GM19468 (cell line): Measurements from ENCODE around the gene GRK1.
"Not testable (repeated sequence)": the region's sequence is repeated elsewhere in the genome, so short reads cannot be mapped to it uniquely, and the experiment has no call there.

Source experiments
- ATAC-seq: cut with Tn5 transposase; IDR thresholded peaks from one replicate; pipeline ENCODE4 v1.9.1; 2021; ENCODE audit warnings: mild to moderate bottlenecking, moderate library complexity, moderate number of reproducible peaks; ENCODE audit not compliant: unreplicated experiment; ENCODE audit errors: extremely low read depth

GRK1 gene

DNA sequence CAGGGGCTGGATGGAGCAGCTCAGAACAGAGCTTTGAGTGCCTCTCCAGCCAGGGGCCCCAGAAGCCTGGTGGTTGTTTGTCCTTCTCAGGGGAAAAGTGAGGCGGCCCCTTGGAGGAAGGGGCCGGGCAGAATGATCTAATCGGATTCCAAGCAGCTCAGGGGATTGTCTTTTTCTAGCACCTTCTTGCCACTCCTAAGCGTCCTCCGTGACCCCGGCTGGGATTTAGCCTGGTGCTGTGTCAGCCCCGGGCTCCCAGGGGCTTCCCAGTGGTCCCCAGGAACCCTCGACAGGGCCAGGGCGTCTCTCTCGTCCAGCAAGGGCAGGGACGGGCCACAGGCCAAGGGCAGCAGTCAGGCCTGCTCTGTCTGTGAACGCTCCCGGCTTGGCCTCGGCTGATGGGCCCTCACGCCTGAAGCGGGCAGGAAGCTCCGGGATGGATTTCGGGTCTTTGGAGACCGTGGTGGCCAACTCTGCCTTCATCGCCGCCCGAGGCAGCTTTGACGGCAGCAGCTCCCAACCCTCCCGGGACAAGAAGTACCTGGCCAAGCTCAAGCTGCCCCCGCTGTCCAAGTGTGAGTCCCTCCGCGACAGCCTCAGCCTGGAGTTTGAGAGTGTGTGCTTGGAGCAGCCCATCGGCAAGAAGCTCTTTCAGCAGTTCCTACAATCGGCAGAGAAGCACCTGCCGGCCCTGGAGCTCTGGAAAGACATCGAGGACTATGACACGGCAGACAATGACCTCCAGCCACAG, at the start of gene GRK1:
TSS of gene GRK1 (plus strand) at position 269 of the 751 bp plus-strand sequence. CDS start at position 437, 168 bp downstream.
- no peak for ATAC-seq

DNA sequence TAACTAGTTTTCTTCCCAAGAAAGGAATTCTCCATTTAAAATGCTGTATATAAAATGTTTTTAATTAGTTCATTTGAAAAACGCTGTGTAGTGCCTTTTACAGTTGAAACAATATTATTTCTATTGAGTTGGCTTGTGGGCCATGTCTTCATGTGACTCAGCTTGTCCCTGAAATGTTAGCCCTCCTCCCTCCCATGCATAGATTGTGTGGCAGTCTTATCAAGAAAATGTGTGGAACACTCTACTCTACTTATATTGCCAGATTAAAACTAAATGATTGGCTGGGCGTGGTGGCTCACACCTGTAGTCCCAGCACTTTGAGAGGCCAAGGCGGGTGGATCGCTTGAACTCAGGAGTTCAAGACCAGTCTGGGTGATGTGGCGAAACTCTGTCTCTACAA, 49.1 kb upstream of the GRK1 start:
- no peak for ATAC-seq

DNA sequence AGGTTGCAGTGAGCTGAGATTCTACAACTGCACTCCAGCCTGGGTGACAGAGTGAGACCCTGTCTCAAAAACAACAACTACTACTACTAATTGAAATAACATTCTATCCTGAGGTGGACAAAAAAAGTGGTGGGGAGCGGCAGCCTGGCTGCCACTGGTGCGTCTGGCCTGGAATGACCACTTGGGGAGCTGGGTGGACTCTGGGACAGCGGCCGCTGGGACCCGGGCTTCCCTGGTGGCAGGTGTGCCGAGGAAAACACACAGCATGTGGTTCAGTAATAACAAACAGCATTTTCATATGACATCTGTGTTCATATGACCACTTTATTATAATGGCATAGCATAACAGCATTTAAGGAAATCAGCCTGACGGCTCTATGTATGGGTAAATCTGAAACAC, 48.6 kb upstream of the GRK1 start:
- no peak for ATAC-seq

DNA sequence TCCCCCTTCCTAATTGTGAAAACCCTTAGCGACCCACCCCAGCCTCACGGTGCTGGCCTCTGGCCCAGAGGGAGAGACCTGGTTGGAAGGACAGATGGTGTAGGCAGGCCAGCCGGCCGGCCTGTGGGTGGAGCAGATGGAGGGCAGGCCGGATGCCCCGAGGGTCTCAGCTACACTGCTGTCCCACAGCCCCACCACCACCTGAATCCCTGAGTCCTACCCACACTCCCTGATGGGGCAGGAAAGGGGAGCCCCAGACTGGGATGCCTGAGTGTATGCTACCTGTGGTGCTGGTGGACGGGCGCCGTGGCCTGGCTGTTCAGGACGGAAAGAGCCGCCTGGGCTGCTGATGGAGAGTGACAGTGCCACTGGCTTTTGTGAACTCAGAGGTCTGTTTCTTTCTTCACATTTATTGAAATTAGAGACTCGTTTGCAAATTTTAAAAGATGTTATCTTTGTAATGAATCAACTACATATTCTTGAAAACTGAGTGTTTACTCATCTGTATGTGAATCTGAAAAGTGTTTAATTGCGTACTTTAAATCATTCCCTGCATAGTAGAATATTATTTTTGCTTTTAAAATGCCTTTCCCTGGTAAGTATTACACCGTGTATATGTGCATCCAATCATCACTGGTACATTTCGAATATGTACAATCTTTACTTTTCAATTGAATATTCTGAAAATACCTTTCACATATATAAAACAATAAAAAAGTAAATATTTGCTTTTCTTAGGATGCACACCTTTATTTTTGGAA, 46.8 kb upstream of the GRK1 start:
- no peak for ATAC-seq

DNA sequence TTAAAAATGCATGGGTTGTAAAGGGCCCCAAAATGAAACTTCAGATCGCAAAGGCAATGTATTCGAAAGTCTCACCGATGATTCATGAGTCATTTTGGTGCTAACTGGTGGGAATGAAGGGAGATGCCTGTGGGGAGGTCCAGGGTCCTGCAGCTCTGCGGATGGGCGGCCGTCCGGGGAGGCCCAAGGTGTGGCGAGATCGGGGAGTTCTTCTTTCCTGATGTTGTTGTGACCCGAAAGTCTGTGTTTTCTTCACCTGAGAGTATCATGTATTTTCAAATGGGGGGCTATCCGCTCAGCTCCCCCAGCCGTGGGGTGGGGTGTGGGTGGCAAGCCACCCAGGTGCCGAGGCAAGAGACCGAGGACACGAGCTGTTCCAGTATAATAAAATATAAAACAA, 46.0 kb upstream of the GRK1 start:
- no peak for ATAC-seq

DNA sequence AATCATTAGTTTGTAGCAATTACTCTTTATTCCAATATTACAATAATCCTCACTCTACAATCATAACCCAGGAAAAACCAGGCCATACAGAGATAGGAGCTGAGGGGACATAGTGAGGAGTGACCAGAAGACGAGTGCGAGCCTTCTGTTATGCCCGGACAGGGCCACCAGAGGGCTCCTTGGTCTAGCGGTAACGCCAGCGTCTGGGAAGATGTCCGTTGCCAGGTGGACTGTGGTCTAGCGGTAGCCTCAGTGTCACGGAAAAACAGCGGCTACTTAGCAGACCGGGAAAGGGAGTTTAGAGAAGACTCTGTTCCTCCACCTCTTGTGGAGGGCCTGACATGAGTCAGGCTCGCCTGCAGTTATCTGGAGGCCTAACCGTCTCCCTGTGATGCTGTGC, 45.5 kb upstream of the GRK1 start:
- ATAC-seq: not testable (repeated sequence)

DNA sequence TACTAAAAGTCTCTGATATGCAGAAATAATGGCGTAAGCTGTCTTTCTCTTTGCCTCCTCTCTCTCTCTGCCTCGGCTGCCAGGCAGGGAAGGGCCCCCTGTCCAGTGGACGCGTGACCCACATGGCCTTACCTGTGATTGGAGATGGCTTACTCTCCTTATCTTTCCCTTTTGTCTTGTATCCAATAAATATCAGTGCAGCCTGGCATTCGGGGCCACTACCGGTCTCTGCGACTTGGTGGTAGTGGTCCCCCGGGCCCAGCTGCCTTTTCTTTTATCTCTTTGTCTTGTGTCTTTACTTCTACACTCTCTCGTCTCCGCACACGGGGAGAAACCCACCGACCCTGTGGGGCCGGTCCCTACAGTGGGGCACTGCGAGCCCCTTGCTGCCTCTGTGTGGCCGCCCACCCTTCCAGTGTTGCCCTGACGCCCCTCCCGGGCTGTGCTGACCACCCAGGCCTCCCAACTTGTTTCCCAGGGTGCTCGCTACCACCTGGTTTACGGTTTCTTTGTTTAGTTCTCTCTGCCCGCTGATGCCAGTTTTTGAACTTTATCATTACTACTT, 45.0 kb upstream of the GRK1 start:
- not testable (repeated sequence) for ATAC-seq

DNA sequence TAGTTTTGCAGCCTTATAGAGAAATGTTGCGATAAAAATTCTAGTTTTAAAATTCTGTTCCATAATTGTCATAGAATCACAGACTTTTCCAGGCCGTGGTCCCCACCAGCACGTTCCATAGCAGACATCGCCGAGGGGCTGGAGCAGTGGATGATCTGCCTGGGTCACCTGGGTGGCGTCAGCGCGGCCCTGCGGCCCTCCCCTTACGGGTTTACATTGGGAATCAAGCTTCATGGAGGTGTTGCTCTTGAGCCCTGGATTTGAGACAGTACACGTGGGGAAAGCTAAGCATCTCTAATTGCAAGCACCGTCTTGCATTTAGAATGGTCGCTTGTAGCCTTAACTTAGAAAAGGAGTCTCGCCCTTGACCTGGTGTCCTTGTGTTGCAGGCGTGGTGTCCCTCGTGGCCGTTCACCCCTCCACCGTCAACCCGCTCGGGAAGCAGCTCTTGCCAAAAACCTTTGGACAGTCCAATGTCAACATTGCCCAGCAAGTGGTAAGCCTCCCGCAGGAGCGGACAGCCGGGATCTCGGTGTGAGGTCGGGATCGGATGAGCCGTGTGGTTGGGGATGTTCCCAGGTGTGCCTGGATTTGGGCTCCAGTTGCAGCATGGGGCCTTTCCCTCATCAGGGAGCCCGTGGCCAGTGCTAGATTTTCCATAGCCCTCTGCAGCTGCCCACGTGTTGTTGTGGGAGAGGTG, 44.1 kb upstream of the GRK1 start:
- ATAC-seq: no peak

DNA sequence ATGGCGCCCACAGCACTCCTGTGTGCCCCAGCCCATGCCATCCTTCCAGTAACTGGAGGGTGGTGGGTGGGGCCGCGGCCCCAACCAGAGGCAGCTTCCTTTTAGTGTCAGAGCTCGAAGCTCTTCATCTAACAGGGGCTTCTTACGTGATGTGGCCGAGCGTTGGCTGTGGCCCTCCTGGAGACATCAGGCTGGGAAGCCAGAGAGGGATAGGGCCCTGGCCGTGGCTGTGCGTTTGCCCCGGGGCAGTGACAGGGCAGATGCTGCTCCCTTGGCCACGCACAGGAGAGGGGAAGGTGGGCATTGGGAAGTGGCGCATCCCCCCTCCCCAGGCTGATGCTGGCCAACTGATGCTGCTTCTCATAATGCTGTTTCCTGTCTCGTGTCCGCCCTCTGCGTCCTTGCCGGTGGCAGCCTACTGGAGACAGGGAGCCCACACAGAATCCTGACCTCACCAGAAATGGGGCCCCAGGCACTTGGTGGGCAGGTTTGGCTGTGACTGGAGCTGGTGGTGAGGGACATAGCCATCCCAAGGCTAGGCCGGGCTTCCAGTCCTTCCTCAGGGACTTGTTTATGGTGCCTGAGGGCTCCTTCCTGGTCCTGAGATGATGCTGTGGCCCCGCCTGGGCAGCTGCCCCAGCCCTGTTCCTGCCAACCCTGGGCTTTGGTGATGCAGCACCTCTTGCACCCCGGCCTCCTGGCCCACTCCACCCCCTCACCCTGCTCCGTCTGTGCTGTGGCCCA, 43.4 kb upstream of the GRK1 start:
- ATAC-seq: no peak

DNA sequence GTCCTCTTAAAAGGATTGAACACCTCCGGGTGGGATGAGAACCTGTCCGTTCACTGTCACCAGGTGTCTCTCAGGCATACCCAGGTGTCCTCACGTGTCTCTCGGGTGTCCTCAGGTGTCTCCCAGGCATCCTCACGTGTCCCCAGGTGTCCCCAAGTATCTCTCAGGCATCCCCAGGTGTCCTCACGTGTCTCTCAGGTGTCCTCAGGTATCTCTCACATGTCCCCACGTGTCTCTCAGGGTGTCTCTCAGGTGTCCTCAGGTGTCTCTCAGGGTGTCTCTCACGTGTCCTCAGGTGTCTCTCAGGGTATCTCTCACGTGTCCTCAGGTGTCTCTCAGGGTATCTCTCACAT, 42.8 kb upstream of the GRK1 start:
- ATAC-seq: no peak

DNA sequence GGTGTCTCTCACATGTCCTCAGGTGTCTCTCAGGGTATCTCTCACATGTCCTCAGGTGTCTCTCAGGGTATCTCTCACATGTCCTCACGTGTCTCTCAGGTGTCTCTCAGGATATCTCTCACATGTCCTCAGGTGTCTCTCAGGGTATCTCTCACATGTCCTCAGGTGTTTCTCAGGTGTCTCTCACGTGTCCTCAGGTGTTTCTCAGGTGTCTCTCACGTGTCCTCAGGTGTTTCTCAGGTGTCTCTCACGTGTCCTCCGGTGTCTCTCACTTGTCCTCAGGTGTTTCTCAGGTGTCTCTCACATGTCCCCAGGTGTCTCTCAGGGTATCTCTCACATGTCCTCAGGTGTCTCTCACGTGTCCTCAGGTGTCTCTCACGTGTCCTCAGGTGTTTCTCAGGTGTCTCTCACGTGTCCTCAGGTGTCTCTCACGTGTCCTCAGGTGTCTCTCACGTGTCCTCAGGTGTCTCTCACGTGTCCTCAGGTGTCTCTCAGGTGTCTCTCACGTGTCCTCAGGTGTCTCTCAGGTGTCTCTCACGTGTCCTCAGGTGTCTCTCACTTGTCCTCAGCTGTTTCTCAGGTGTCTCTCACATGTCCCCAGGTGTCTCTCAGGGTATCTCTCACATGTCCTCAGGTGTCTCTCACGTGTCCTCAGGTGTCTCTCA, 42.2 kb upstream of the GRK1 start:
- ATAC-seq: not testable (repeated sequence)

DNA sequence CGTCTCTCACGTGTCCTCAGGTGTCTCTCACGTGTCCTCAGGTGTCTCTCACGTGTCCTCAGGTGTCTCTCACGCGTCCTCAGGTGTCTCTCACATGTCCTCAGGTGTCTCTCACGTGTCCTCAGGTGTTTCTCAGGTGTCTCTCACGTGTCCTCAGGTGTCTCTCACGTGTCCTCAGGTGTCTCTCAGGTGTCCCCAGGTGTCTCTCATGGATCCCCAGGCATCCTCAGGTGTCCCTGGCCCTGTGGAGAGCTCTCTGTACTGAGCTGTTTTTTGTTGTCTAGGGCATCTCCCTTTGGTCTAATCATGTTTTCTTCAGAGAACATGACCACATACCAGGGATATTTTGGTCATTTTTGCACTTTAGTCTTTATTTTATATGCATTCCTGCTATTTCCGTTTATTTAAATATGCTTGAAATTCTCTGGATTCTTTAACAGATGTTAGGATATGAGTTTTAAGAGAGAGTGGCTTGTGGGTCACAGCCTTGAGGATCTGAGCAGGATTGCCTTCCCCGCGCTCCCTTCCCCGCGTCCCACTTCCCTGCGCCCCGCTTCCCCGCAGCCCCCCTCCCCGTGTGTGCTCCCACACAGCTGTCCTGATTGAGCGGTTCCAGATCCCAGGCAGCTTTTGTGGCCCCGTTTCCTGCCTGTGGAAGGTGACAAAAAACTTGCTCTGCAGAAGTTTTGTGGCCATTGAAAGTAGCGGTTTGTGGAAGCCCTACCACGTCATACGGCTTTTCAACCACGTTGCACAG, 40.9 kb upstream of the GRK1 start:
- no peak for ATAC-seq

DNA sequence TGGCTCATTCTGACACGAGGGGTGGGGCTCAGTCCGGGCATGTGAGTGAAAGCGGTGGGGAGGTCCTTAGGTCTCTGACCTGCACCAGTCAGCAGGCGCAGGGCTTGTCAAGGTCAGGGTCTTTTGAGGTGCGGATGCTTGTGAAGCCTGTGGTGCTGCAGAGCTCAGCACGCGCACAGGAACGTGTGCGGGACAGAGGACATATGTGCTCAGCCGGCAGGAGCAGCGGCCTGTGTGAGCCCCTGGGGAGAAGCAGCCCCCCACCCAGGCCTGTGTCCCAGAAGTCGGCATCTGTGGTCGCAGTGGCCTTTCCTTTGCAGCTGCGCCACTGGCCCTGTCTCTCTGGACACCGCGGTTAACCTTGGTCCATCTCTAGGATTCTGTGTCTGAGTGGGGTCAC, 39.9 kb upstream of the GRK1 start:
- ATAC-seq: no peak

DNA sequence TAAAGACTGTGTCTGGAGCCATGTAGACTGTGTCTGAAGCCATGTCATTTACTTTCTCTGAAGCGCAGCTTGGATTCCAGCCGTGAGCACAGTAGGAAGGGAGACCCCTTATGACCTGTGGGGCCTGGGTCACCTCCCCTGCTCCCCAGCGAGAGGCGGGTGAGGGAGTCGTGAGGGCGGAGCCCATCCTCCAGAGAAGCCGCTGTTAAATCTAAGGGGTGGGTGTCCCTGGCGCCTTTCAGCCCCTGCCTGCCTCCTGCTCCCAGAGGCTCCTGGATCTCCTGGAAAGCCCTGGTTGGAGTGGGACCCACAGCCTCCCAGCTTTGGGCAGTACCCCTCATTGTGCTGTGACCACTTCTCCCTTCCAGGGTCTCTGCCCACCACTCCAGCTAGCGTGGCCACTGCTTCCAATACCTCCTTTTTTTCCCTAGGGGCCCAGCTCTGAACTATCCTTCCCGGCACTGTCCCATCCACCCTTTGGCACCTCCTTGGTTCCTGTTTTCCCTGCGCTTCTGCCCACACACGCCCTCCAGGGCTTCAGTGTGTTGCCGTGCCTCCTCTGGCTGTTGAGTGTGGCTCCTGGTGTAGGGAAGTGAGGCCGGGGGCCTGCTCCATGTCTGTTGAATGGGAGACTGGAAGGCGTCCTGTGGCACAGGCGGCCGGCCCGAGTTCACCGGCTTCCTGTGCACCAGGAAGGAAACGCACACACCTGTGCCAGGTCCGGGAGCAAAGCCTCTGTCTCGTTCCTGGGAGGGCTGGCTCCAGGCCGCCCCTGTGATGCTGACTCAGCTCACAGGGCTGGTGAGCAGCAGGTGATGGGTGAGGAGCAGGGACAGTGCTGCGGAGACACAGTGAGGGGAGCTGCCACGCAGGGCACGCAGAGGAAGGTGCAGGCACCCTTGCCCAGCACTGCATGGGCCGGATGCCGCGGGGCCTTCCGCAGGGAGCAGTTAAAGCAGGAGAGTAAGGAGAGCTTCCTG, 38.4 kb upstream of the GRK1 start:
- no peak for ATAC-seq

DNA sequence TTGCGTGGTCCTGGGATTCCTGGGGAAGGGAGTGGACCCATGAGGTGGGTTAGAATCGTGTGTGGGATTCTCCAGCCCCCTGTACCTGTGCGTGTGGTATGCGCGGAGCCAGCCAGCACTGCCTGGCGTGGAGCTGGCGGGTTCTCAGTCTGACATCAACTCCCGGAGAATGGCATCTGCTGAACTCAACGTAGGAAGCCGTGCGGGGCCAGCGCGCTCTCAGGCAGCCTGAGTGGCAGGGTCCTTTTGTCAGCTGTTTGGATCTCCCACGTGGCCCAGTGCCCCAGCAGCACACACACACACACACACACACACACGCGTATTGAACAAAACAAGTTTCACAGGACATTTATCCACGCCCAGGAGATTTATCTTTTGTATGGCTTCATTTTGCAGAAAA, 37.2 kb upstream of the GRK1 start:
- no peak for ATAC-seq

DNA sequence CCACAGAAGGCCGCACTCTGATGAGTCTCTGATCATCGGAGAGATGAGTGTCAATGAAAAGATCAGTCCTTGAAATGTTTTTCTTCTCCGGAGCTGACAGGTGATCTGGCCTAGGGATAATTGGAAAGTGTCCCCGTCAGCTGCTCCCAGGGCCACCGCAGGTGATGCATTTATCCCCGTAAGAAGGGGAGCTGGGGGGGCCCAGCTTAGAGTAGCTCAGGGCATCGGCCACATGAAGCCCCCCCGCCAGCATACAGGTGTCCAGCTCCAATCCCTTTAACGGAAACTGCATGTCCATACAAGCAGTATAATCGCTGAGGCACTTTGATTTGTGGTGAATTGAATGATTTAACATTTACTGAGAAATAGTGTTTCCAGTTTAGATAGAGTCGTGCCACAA, 36.7 kb upstream of the GRK1 start:
- no peak for ATAC-seq

DNA sequence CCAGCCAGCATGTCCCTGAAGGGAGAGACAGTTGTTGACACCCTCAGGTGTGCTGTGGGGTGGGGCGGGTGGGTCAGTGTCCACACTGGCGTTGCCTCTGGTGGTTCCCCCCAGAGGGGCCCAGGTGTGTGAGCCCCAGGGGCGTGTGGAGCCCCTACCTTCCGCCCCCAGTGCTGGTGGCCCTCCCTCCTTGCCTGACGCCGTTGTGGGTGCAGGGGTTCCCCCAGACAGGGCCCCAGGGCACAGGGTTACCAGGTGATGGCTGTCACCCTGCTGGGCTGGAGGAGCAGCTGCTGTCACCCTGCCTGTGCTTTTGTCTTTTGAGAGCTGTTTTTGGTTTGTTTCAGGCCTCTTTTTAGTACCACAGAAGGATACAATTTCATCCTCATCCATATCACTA, 36.2 kb upstream of the GRK1 start:
- no peak for ATAC-seq
